ENCODE results near the gene SCGN. TPM values are rescaled to one million over a fixed set of nuclear protein-coding genes. Genes with fewer than 3 reads are reported as not detected.

The SCGN gene
- polyA plus RNA-seq, 4 donors, result 6.3 to 29.3 (median 12.9) TPM

DNA sequence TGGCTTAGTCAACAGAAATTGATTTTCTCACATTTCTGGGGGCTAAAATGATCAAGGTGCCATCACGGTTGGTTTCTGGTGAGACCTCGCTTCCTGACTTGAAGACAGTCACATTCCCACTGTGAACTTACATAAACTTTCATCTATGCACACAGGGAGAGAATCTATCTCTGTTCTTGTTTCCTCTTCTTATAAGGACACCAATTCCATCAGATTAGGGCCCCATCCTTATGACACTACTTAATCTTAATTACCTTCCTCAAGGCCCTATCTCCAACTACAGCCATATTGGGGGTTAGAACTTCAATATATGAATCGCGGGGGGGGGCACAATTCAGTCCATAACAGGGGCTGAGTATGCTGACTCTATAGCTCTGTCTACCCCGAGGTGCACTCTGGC, 10.6 kb upstream of the SCGN start:
- DNase-seq (no peak), FAIRE-seq (no peak)
- Histone ChIP-seq H3K4me3 (ENCODE audit: low read depth in 1 of 3, low read length in 3 of 3) (no peak overlapping the region), H3K27ac (ENCODE audit: low read depth in 1 of 3, low read length in 2 of 3) (no peak overlapping the region), H3K9me3 (ENCODE audit: control insufficient read depth in 2 of 2, insufficient read depth in 1 of 2, low read depth in 1 of 2, low read length in 1 of 2) (no peaks in the 10 kb centered on the region), H3K27me3 (ENCODE audit: control insufficient read depth in 3 of 3, insufficient read depth in 3 of 3, low read length in 3 of 3) (no peaks in the 10 kb centered on the region), H3K4me1 (ENCODE audit: control insufficient read depth in 3 of 3, insufficient read depth in 2 of 3, low read depth in 1 of 3, low read length in 2 of 3) (peaks cover 0 to 2% (median 0%) of the 10 kb centered on the region in 3 donors), H3K36me3 (ENCODE audit: control insufficient read depth in 3 of 3, insufficient read depth in 2 of 3, low read depth in 1 of 3, low read length in 3 of 3) (no peaks in the 10 kb centered on the region)
- WGBS, 3 donors, result 64 to 74% (median 66%) methylated on average over 5 of the region's 5 CpGs

DNA sequence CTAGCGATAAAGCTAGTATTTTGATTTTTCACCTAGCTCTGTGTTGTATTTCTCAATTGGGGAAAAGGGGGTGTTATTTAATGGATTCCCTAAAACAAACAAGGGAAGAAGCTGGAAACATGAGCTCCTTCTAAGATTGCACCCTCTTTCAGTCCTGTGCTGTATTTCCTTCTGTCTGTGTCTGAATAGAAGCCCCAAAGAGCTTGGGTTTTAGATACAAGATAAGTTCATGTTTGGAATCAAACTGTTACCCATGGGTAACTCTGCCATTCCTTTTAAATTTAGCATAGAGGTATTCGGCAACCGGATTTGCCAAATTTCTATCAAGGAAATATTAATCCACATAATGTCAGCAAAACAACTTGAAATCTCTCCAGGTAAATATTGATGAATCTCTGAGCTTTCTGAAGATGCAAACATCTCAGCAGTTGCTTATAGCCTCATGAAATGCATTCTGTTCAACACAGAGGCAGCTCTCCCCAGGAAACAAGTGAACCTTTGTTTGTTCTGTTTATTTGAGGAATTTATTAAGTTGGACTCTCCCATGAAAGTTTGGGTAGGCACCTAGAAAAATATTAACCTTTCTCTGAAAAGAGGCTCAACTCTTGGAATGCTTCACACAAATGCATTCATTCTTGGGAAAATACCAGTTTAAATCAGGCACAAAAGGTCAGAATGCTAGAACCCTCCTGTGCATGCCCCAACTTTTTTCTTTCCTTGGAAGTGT, 9.9 kb upstream of the SCGN start:
- FAIRE-seq (no peak), DNase-seq (peak in 1 of 2 donors; percentile 17)
- no peak overlapping the region for H3K27ac ChIP-seq (ENCODE audit: low read depth in 1 of 3, low read length in 2 of 3)
- no peak overlapping the region for H3K4me3 ChIP-seq (ENCODE audit: low read depth in 1 of 3, low read length in 3 of 3)
- H3K9me3 ChIP-seq (ENCODE audit: control insufficient read depth in 2 of 2, insufficient read depth in 1 of 2, low read depth in 1 of 2, low read length in 1 of 2), result no peaks in the 10 kb centered on the region
- H3K27me3 ChIP-seq (ENCODE audit: control insufficient read depth in 3 of 3, insufficient read depth in 3 of 3, low read length in 3 of 3), result no peaks in the 10 kb centered on the region
- H3K4me1 ChIP-seq (ENCODE audit: control insufficient read depth in 3 of 3, insufficient read depth in 2 of 3, low read depth in 1 of 3, low read length in 2 of 3), result peaks cover 0 to 2% (median 0%) of the 10 kb centered on the region in 3 donors
- no peaks in the 10 kb centered on the region for H3K36me3 ChIP-seq (ENCODE audit: control insufficient read depth in 3 of 3, insufficient read depth in 2 of 3, low read depth in 1 of 3, low read length in 3 of 3)
- WGBS, 3 donors, result 61 to 84% (median 79%) methylated on average over 3 of the region's 3 CpGs

DNA sequence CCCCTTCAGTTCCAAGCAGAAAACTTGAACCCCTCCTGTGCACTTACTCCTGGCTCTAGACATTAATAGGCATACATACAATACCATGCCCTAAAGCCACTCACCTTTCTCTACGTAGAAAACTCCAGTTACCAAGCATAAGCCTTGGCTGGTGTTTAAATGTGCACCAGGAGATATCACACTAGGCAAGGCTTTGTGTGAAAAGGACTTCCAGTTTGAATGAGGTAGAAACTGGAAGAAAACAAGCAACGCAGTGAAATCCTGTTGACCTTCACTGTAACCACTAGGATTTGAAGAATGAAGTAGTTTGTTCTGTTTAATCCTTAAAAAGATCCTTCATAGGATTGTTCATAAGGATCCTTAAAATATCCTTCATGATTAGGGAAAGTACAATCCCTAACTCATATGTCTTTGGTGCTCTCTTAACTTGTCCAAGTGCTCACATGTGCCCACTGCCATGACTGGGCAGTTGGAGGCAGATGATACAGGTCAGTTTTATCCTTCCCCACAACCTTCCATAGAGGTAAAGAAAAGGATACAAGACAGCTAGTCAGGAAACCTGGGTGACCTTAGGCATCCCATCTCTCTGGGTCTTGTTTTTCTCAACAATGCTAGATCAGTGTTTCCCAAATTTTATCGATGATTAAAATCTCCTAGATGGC, 9.2 kb upstream of the SCGN start:
- DNase-seq (no peak), FAIRE-seq (no peak)
- WGBS, 3 donors, result 59 to 70% (median 66%) methylated on average over 3 of the region's 3 CpGs
- no peaks in the 10 kb centered on the region for H3K36me3 ChIP-seq (ENCODE audit: control insufficient read depth in 3 of 3, insufficient read depth in 2 of 3, low read depth in 1 of 3, low read length in 3 of 3)
- H3K9me3 ChIP-seq (ENCODE audit: control insufficient read depth in 2 of 2, insufficient read depth in 1 of 2, low read depth in 1 of 2, low read length in 1 of 2), result no peaks in the 10 kb centered on the region
- peaks cover 0 to 2% (median 0%) of the 10 kb centered on the region in 3 donors for H3K4me1 ChIP-seq (ENCODE audit: control insufficient read depth in 3 of 3, insufficient read depth in 2 of 3, low read depth in 1 of 3, low read length in 2 of 3)
- no peak overlapping the region for H3K4me3 ChIP-seq (ENCODE audit: low read depth in 1 of 3, low read length in 3 of 3)
- H3K27me3 ChIP-seq (ENCODE audit: control insufficient read depth in 3 of 3, insufficient read depth in 3 of 3, low read length in 3 of 3), result no peaks in the 10 kb centered on the region
- no peak overlapping the region for H3K27ac ChIP-seq (ENCODE audit: low read depth in 1 of 3, low read length in 2 of 3)

DNA sequence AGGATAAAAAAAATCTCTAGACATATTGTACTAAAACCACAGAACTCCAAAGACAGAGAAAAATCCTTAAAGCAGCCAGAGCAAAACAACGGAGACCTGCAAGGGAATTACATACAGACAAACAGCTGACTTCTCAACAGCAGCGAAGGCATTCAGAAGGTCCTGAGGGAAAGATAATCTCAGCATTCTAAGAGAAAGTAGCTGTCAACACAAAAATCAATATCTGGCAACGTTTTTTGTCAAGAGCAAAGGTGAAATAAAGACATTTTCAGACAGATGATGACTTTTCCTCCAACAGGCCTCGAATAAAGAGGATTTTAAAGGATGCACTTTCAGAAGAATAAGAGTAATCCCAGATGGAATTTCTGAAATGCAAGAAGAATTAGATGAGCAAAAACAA, 6.1 kb upstream of the SCGN start:
- no peak overlapping the region for H3K4me3 ChIP-seq (ENCODE audit: low read depth in 1 of 3, low read length in 3 of 3)
- no peak overlapping the region for H3K27ac ChIP-seq (ENCODE audit: low read depth in 1 of 3, low read length in 2 of 3)
- H3K9me3 ChIP-seq (ENCODE audit: control insufficient read depth in 2 of 2, insufficient read depth in 1 of 2, low read depth in 1 of 2, low read length in 1 of 2), result no peaks in the 10 kb centered on the region
- no peak for FAIRE-seq
- peaks cover 0 to 2% (median 0%) of the 10 kb centered on the region in 3 donors for H3K4me1 ChIP-seq (ENCODE audit: control insufficient read depth in 3 of 3, insufficient read depth in 2 of 3, low read depth in 1 of 3, low read length in 2 of 3)
- H3K27me3 ChIP-seq (ENCODE audit: control insufficient read depth in 3 of 3, insufficient read depth in 3 of 3, low read length in 3 of 3), result no peaks in the 10 kb centered on the region
- DNase-seq, result no peak
- WGBS, 3 donors, result 48 to 55% (median 49%) methylated on average over 4 of the region's 4 CpGs
- no peaks in the 10 kb centered on the region for H3K36me3 ChIP-seq (ENCODE audit: control insufficient read depth in 3 of 3, insufficient read depth in 2 of 3, low read depth in 1 of 3, low read length in 3 of 3)

DNA sequence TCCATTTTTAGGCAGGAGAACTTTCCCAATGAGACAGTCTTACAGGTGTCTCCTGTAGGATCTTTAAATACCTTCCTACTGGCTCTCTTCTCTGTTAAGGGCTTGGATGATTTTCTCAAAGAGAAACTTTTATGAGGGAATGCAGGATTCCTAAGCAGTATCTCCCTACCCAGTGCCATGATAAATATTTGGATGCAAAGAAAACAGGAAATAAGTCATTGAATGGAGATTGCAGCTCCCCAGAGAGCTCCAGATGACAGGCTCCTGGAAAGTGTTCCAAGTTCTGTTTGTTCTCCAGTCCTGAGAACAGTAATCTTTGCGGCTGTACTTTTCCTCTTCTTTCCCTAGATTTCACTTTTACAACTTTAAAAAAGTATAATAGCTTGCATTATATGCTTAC, 2.4 kb upstream of the SCGN start:
- DNase-seq, result no peak
- no peak overlapping the region for H3K27ac ChIP-seq (ENCODE audit: low read depth in 1 of 3, low read length in 2 of 3)
- peaks cover 0 to 4% (median 0%) of the 10 kb centered on the region in 3 donors for H3K27me3 ChIP-seq (ENCODE audit: control insufficient read depth in 3 of 3, insufficient read depth in 3 of 3, low read length in 3 of 3)
- no peaks in the 10 kb centered on the region for H3K9me3 ChIP-seq (ENCODE audit: control insufficient read depth in 2 of 2, insufficient read depth in 1 of 2, low read depth in 1 of 2, low read length in 1 of 2)
- H3K4me1 ChIP-seq (ENCODE audit: control insufficient read depth in 3 of 3, insufficient read depth in 2 of 3, low read depth in 1 of 3, low read length in 2 of 3), result no peaks in the 10 kb centered on the region
- H3K36me3 ChIP-seq (ENCODE audit: control insufficient read depth in 3 of 3, insufficient read depth in 2 of 3, low read depth in 1 of 3, low read length in 3 of 3), result no peaks in the 10 kb centered on the region
- H3K4me3 ChIP-seq (ENCODE audit: low read depth in 1 of 3, low read length in 3 of 3), result no peak overlapping the region
- FAIRE-seq, result no peak
- 34 to 68% (median 46%) methylated on average over 1 of the region's 1 CpG for WGBS, 3 donors

DNA sequence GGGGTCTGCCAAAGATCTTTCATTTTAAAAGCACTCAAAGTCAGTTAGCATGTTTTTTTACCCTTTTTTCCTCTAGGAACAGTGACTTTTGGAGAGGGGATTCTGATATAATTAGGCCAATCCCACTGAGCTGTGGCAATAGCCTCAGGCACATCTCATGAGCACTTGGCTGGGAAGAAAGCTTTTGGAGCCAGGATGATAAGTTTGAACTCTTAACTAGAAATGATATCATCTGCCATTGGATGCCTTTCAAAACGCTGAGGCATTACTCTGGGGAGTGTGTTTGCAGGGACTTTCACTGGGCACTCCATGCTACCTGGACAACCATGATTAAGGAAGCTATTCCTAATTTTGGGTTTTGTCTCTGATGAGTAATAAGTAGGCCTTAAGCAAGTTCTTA, 3.7 kb downstream of the SCGN start:
- Histone ChIP-seq H3K4me1 (ENCODE audit: control insufficient read depth in 3 of 3, insufficient read depth in 2 of 3, low read depth in 1 of 3, low read length in 2 of 3) (peaks cover 0 to 12% (median 0%) of the 10 kb centered on the region in 3 donors), H3K27me3 (ENCODE audit: control insufficient read depth in 3 of 3, insufficient read depth in 3 of 3, low read length in 3 of 3) (peaks cover 0 to 4% (median 0%) of the 10 kb centered on the region in 3 donors), H3K4me3 (ENCODE audit: low read depth in 1 of 3, low read length in 3 of 3) (no peak overlapping the region), H3K9me3 (ENCODE audit: control insufficient read depth in 2 of 2, insufficient read depth in 1 of 2, low read depth in 1 of 2, low read length in 1 of 2) (no peaks in the 10 kb centered on the region), H3K36me3 (ENCODE audit: control insufficient read depth in 3 of 3, insufficient read depth in 2 of 3, low read depth in 1 of 3, low read length in 3 of 3) (no peaks in the 10 kb centered on the region), H3K27ac (ENCODE audit: low read depth in 1 of 3, low read length in 2 of 3) (no peak overlapping the region)
- DNase-seq (no peak), FAIRE-seq (no peak)
- 53 to 58% (median 55%) methylated on average over 1 of the region's 1 CpG for WGBS, 3 donors

DNA sequence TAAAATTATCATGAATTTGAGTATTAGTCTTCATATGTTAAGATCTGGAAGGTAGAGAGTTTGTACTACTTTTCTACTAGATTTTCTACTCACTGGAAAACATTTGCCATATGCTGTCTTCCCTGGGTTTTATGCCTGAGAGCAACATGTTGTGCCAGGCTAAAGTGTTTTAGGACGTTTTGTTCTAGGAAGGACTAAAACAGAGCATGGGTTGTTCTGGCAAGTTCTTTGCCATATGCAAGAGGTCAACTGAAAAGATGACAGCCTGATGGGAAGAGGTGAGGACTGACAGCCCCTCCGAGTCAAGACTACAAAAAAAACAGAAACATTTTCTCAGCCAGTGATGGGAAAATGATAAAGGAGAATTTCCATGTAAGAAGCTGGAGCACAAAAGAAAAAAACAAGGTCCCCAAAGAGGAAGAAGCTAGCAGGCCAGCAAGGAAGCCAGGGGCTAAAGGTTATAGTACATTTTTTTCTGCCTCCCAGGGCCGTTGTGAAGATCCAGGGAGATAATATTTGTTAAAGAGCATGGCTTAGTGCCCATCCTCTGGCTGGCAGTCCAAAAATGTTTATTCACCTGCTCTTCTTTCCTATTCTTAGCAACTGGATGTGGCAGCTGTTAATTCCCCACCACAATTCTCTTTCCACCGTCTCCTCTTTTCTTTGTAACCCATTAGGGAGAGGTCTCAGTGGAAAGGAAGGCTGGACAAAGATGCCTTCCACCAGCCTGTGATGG, 7.8 kb downstream of the SCGN start:
- H3K9me3 ChIP-seq (ENCODE audit: control insufficient read depth in 2 of 2, insufficient read depth in 1 of 2, low read depth in 1 of 2, low read length in 1 of 2), result no peaks in the 10 kb centered on the region
- 34 to 37% (median 35%) methylated on average over 4 of the region's 4 CpGs for WGBS, 3 donors
- peaks cover 0 to 15% (median 0%) of the 10 kb centered on the region in 3 donors for H3K4me1 ChIP-seq (ENCODE audit: control insufficient read depth in 3 of 3, insufficient read depth in 2 of 3, low read depth in 1 of 3, low read length in 2 of 3)
- no peaks in the 10 kb centered on the region for H3K36me3 ChIP-seq (ENCODE audit: control insufficient read depth in 3 of 3, insufficient read depth in 2 of 3, low read depth in 1 of 3, low read length in 3 of 3)
- H3K27me3 ChIP-seq (ENCODE audit: control insufficient read depth in 3 of 3, insufficient read depth in 3 of 3, low read length in 3 of 3), result peaks cover 0 to 1% (median 0%) of the 10 kb centered on the region in 3 donors
- H3K4me3 ChIP-seq (ENCODE audit: low read depth in 1 of 3, low read length in 3 of 3), result no peak overlapping the region
- no peak overlapping the region for H3K27ac ChIP-seq (ENCODE audit: low read depth in 1 of 3, low read length in 2 of 3)
- FAIRE-seq (no peak), DNase-seq (peak in 1 of 2 donors; percentile 9)

DNA sequence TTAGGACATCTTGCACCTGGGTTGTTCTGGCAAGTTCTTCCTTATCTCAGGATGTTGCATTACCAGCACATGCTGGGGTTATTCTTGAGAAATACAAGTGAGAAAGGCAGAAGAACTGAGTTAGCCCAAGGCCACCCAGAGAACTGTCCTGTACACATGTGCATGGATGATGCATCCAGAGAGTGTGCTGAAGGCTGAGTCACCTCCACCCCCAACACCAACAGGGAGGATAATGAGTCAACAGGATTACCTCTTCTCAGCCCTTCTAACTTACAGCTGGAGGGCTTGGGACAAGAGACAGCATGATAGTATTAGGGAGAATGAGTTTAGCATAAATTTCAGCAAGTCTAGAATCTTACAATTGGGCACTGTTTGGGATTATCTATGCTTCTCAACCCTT, 8.5 kb downstream of the SCGN start:
- Histone ChIP-seq H3K36me3 (ENCODE audit: control insufficient read depth in 3 of 3, insufficient read depth in 2 of 3, low read depth in 1 of 3, low read length in 3 of 3) (no peaks in the 10 kb centered on the region), H3K4me1 (ENCODE audit: control insufficient read depth in 3 of 3, insufficient read depth in 2 of 3, low read depth in 1 of 3, low read length in 2 of 3) (peaks cover 0 to 15% (median 0%) of the 10 kb centered on the region in 3 donors), H3K27me3 (ENCODE audit: control insufficient read depth in 3 of 3, insufficient read depth in 3 of 3, low read length in 3 of 3) (peaks cover 0 to 5% (median 0%) of the 10 kb centered on the region in 3 donors), H3K9me3 (ENCODE audit: control insufficient read depth in 2 of 2, insufficient read depth in 1 of 2, low read depth in 1 of 2, low read length in 1 of 2) (no peaks in the 10 kb centered on the region), H3K4me3 (ENCODE audit: low read depth in 1 of 3, low read length in 3 of 3) (no peak overlapping the region), H3K27ac (ENCODE audit: low read depth in 1 of 3, low read length in 2 of 3) (no peak overlapping the region)
- DNase-seq (peak in 1 of 2 donors; percentile 26), FAIRE-seq (no peak)

Data from small intestine (tissue), 7 donors.